ENCODE results near the gene XPO6.

XPO6 gene

GRCh38 chr16:28067604-28068379 is 144.0 kb downstream of the XPO6 start:
- DNase-seq: no peak

- no peak for DNase-seq
These were observed 147.0 kb downstream of the XPO6 start for GRCh38 chr16:28064706-28065249.

GRCh38 chr16:28064150-28064549 is 147.6 kb downstream of the XPO6 start:
- DNase-seq: no peak

GRCh38 chr16:28063591-28064061 is 148.1 kb downstream of the XPO6 start, which contains the start of gene GSG1L:
Gene GSG1L, minus strand, starts transcription at chr16:28063714. Its CDS starts 290 bp downstream, at chr16:28063424.
- peak in 5 of 58 donors; percentile 8 to 34 (median 10) for DNase-seq

- DNase-seq: no peak
These were observed 148.8 kb downstream of the XPO6 start for GRCh38 chr16:28062847-28063521.

- DNase-seq: peak in 1 of 58 donors; percentile 20
These were observed 149.4 kb downstream of the XPO6 start for GRCh38 chr16:28062261-28062846.

- DNase-seq: no peak
These were observed 150.2 kb downstream of the XPO6 start for GRCh38 chr16:28061352-28062101.

- peak in 1 of 58 donors; percentile 6 for DNase-seq
These were observed 151.8 kb downstream of the XPO6 start for GRCh38 chr16:28059841-28060575.

GRCh38 chr16:28058839-28059589 is 152.8 kb downstream of the XPO6 start:
- no peak for DNase-seq

- DNase-seq: no peak
These were observed 153.8 kb downstream of the XPO6 start for GRCh38 chr16:28057949-28058348.

GRCh38 chr16:28053461-28053860 is 158.3 kb downstream of the XPO6 start:
- peak in 2 of 58 donors; percentile 4 to 23 for DNase-seq

- DNase-seq: no peak
These were observed 159.3 kb downstream of the XPO6 start for GRCh38 chr16:28052274-28053128.

GRCh38 chr16:28051486-28051885 is 160.3 kb downstream of the XPO6 start:
- DNase-seq: no peak
